Common myeloid progenitor, CD34-positive (primary cell): ENCODE data around the gene ABHD17C.
A peak's percentile ranks its signal among the peaks of the same experiment; 100 is the strongest.

Source experiments
- CTCF ChIA-PET: fragments of 350-600 bp; sonication (Branson Sonifier 250); formaldehyde crosslinking; loops from one replicate; lab custom pipeline; 2021; ENCODE audit warnings: antibody characterized with exemption; lab: Charles Lee
- POLR2A ChIA-PET: fragments of 350-600 bp; sonication (Branson Sonifier 250); formaldehyde crosslinking; loops from one replicate; lab custom pipeline; 2021; ENCODE audit warnings: antibody characterized with exemption; lab: Charles Lee
- DNase-seq, 3 donors: peaks; one replicate each; pipeline versions ENCODE4 v3.0.0 to v3.0.0-alpha.2; 2013
- H3K27ac ChIP-seq, 2 experiments: 1 replicate in 1 of 2; 2 replicates in 1 of 2; pipeline ENCODE4 v1.7.0; 2013; ENCODE audit warnings: inconsistent platforms in 2 of 2, low read length in 2 of 2, mild to moderate bottlenecking in 2 of 2, low read depth in 1 of 2, moderate library complexity in 1 of 2; ENCODE audit not compliant: severe bottlenecking in 2 of 2, insufficient read depth in 1 of 2, poor library complexity in 1 of 2
- H3K27me3 ChIP-seq, 5 experiments: replicated peaks in 2 of 5; 1 replicate in 3 of 5; 2 replicates in 2 of 5; pipeline versions ENCODE4 v1.6.1 to v1.7.0; 2013; ENCODE audit warnings: low read length in 4 of 5, mild to moderate bottlenecking in 2 of 5, moderate library complexity in 2 of 5, inconsistent platforms in 1 of 5; ENCODE audit not compliant: insufficient read depth in 5 of 5, control insufficient read depth in 4 of 5
- H3K36me3 ChIP-seq, 4 experiments: 1 replicate in 2 of 4; 2 replicates in 2 of 4; pipeline versions ENCODE4 v1.6.1 to v1.7.0; 2013; ENCODE audit warnings: low read length in 3 of 4, control low read depth in 1 of 4, mild to moderate bottlenecking in 1 of 4; ENCODE audit not compliant: control insufficient read depth in 4 of 4, insufficient read depth in 4 of 4
- H3K4me1 ChIP-seq, 4 experiments: 1 replicate in 3 of 4; 2 replicates in 1 of 4; pipeline versions ENCODE4 v1.6.1 to v1.7.1; 2013; ENCODE audit warnings: low read length in 3 of 4, mild to moderate bottlenecking in 3 of 4, control low read depth in 1 of 4, inconsistent platforms in 1 of 4, moderate library complexity in 1 of 4; ENCODE audit not compliant: control insufficient read depth in 4 of 4, insufficient read depth in 4 of 4; ENCODE audit errors: control extremely low read depth in 1 of 4
- H3K4me3 ChIP-seq, 7 experiments: 1 replicate in 4 of 7; 2 replicates in 3 of 7; pipeline versions ENCODE4 v1.5.1 to v1.7.0; 2013; ENCODE audit warnings: mild to moderate bottlenecking in 7 of 7, low read length in 6 of 7, moderate library complexity in 6 of 7, inconsistent platforms in 2 of 7, low read depth in 2 of 7, control low read depth in 1 of 7; ENCODE audit not compliant: insufficient read depth in 4 of 7, control insufficient read depth in 1 of 7; ENCODE audit errors: extremely low read depth in 1 of 7
- H3K9me3 ChIP-seq, 5 experiments: 1 replicate in 4 of 5; 2 replicates in 1 of 5; pipeline versions ENCODE4 v1.6.1 to v1.7.1; 2013; ENCODE audit warnings: low read length in 4 of 5, mild to moderate bottlenecking in 2 of 5, inconsistent platforms in 1 of 5, low read depth in 1 of 5, moderate library complexity in 1 of 5; ENCODE audit not compliant: control insufficient read depth in 4 of 5, insufficient read depth in 2 of 5; ENCODE audit errors: control extremely low read depth in 1 of 5
- WGBS: methylation state at CpG from one replicate; pipeline ENCODE4 v1.1.5; 2013; ENCODE audit not compliant: insufficient coverage; 5-methylcytosine and 5-hydroxymethylcytosine counted together

Gene ABHD17C

GRCh38 chr15:80703965-80704364 lies 8.9 kb downstream of the ABHD17C start:
- Histone ChIP-seq H3K4me3 (no peak overlapping the region), H3K27ac (no peak overlapping the region), H3K27me3 (peaks cover 0 to 2% (median 0%) of the 10 kb centered on the region in 5 experiments), H3K9me3 (peaks cover 0 to 3% (median 0%) of the 10 kb centered on the region in 5 experiments), H3K36me3 (peaks cover 0 to 6% (median under 1%) of the 10 kb centered on the region in 4 experiments), H3K4me1 (peaks cover 0 to 6% (median 0%) of the 10 kb centered on the region in 4 experiments)
- no peak for DNase-seq
- ChIA-PET CTCF (interaction anchor here (1.1 kb wide), 1 partner anchor 137 kb away, joined by 3 read pairs; no protein-coding TSS in a partner anchor), POLR2A (no interaction called here)
- 88% methylated on average over 2 of the region's 3 CpGs for WGBS

DNA sequence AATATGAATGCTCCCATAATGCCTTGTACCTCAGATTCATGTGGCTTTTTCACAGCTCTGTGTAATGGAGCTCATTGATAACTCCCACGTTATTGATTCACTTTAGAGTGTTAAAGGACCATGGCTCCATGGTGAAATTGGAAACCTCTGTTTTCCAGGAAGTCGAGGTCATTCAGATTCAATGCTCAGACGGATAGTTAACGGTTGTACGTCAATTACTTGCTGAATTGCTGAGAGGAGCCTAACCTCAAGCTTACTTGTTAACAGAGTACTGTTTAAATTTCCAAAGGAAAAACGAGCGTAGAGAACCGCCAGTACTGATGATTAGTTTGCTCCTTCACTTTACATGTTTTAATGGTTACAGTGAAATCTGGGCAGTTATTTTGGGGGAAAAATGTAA lies 11.1 kb downstream of the ABHD17C start:
- H3K4me3 ChIP-seq = no peak overlapping the region
- ChIA-PET POLR2A (no interaction called here), CTCF (interaction anchor here (0.9 to 1.8 kb wide), 3 partner anchors 12 to 70 kb away, joined by 3 to 7 read pairs (median 5); no protein-coding TSS in a partner anchor)
- peaks cover 0 to 6% (median 0%) of the 10 kb centered on the region in 4 experiments for H3K36me3 ChIP-seq
- H3K27me3 ChIP-seq = no peaks in the 10 kb centered on the region
- no peak for DNase-seq
- H3K9me3 ChIP-seq = peaks cover 0 to 3% (median 0%) of the 10 kb centered on the region in 5 experiments
- WGBS = 94% methylated on average over 8 of the region's 8 CpGs
- no peak overlapping the region for H3K27ac ChIP-seq
- H3K4me1 ChIP-seq = peaks cover 0 to 6% (median under 1%) of the 10 kb centered on the region in 4 experiments

DNA sequence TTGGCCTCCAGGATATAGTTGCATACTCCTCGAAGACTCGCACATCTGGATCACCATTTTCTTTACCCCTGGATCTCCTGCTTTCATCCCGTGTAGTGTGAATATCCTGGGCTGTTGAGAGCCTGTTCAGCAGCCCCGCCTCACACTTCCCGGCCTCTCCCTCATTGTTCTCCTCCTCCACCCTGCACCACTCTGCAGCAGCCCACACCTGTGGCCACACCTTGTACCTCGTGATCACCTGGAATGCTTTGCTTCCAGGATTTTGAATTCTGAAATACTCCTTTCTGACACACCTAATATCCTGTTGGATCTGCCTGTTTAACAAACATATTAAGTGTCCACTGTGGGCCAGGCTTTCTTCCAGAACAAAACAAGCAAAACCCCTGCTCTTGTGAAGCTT lies 14.4 kb downstream of the ABHD17C start:
- 98% methylated on average over 6 of the region's 6 CpGs for WGBS
- Histone ChIP-seq H3K4me3 (no peak overlapping the region), H3K36me3 (peaks cover 0 to 5% (median 0%) of the 10 kb centered on the region in 4 experiments), H3K27ac (no peak overlapping the region), H3K27me3 (no peaks in the 10 kb centered on the region), H3K4me1 (peaks cover 0 to 5% (median 2%) of the 10 kb centered on the region in 4 experiments), H3K9me3 (peaks cover 0 to 2% (median 0%) of the 10 kb centered on the region in 5 experiments)
- ChIA-PET POLR2A (no interaction called here), CTCF (interaction anchor here (0.6 to 1.0 kb wide), 3 partner anchors 14 to 25 kb away, joined by 3 to 4 read pairs (median 3); partner anchors contain the start of gene ABHD17C)
- DNase-seq = no peak

GRCh38 chr15:80710635-80711554 lies 15.8 kb downstream of the ABHD17C start:
- H3K27ac ChIP-seq = no peak overlapping the region
- DNase-seq = peak in 2 of 3 donors; percentile 53 to 57
- CTCF ChIA-PET = interaction anchor here (1.5 kb wide), 1 partner anchor 66 kb away, joined by 4 read pairs; no protein-coding TSS in a partner anchor
- no peaks in the 10 kb centered on the region for H3K9me3 ChIP-seq
- POLR2A ChIA-PET = no interaction called here
- H3K27me3 ChIP-seq = no peaks in the 10 kb centered on the region
- no peaks in the 10 kb centered on the region for H3K36me3 ChIP-seq
- 94% methylated on average over 8 of the region's 9 CpGs for WGBS
- H3K4me1 ChIP-seq = peaks cover 0 to 5% (median 2%) of the 10 kb centered on the region in 4 experiments
- no peak overlapping the region for H3K4me3 ChIP-seq

DNA sequence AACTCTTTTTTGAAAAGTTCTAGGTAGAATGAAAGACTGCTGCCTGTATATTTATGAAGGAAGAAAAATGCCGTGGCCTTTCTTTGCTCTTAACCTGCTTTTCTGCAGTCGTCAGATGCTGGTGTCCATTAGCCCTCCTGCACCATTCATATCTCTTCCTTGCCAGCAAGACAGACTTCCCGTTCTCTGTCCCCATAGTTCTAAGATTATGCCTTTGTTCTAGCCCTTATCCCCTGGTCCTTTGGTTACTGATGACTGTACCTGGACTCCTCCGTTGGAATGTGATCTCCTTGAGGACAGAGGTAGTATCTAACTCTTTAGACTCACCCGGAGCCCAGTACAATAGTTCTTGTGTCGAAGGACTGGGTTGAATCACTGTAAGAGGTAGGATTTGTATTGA lies 16.8 kb downstream of the ABHD17C start:
- 86% methylated on average over 6 of the region's 6 CpGs for WGBS
- POLR2A ChIA-PET = no interaction called here

GRCh38 chr15:80712956-80713355 lies 17.8 kb downstream of the ABHD17C start:
- H3K27ac ChIP-seq = no peak overlapping the region
- no peak overlapping the region for H3K4me3 ChIP-seq
- no peaks in the 10 kb centered on the region for H3K9me3 ChIP-seq
- no peaks in the 10 kb centered on the region for H3K36me3 ChIP-seq
- DNase-seq = no peak
- CTCF ChIA-PET = interaction anchor here (1.4 kb wide), 1 partner anchor 15 kb away, joined by 3 read pairs; no protein-coding TSS in a partner anchor
- POLR2A ChIA-PET = interaction anchor here (0.6 kb wide), 1 partner anchor 42 kb away, joined by 3 read pairs; no protein-coding TSS in a partner anchor
- H3K4me1 ChIP-seq = peaks cover 0 to 4% (median 2%) of the 10 kb centered on the region in 4 experiments
- WGBS = no CpG with 5 or more reads among the region's 4 CpGs
- no peaks in the 10 kb centered on the region for H3K27me3 ChIP-seq

More for the DNA sequence above, 16.8 kb downstream of the ABHD17C start:
- Histone ChIP-seq H3K9me3 (no peaks in the 10 kb centered on the region), H3K27ac (no peak overlapping the region), H3K4me3 (no peak overlapping the region), H3K27me3 (no peaks in the 10 kb centered on the region), H3K4me1 (peaks cover 0 to 5% (median 2%) of the 10 kb centered on the region in 4 experiments), H3K36me3 (no peaks in the 10 kb centered on the region)
- CTCF ChIA-PET = interaction anchor here (0.6 to 1.5 kb wide), 3 partner anchors 14 to 65 kb away, joined by 3 to 4 read pairs (median 3); no protein-coding TSS in a partner anchor
- DNase-seq = no peak
